ENCODE data around the gene POLR1H. TPM values are rescaled to one million over a fixed set of nuclear protein-coding genes. Genes with fewer than 3 reads are reported as not detected.

The POLR1H gene
- total and polyA plus RNA-seq, 7 experiments from 2014 or later, result 27.3 to 128 (median 45.1) TPM

DNA sequence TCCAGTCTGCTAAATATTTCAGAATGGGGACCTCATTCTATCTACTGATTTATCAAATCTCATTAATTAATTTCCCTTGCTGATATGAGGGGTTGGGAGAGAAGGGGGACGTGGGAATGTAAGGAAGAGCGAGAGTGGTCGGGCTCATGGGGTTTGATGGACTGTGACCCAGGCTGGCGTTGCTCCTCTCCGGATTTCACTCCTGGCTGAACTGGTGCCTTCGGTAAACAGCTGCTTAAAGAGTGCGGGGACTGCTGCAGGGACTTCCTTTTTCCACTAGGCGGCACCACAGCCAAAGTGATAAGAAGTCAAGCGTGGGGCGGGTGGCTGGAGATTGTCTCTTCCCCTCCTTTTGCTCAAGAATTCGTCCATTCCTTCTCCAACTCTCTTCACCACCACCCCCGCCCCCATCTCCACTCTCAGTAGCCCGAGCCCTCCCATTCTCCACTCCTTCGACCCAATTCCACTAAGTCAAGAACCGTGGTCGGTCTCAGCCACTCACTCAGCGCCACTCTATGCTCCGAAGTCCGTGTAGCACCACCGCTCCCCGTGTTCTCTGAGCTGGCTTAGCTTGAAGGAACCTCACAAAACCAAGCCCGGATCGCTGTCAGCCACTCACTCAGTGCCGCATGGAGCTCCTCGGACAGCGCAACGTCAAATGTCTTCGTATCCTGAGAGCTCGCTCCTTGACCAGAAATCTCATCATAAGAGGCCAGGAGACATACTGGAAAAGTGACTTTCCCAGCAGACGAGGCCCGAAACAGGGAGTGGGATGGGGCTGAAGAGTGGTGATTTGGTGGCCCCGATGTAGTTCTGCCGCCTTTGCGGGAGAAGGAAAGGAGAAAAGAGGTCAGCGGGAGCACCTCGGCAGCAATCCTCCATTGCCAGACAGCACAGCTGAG lies 42.2 kb downstream of the POLR1H start:
- H3K4me1 Mint-ChIP-seq, result peaks cover 36 to 51% (median 43%) of the 10 kb centered on the region in 7 donors
- peaks cover 0 to 1% (median 0%) of the 10 kb centered on the region in 11 donors for H3K9me3 Mint-ChIP-seq
- peak overlapping the region; percentile 48 to 92 (median 85) for H3K27ac Mint-ChIP-seq
- ChIA-PET CTCF (interaction anchor here (0.6 to 6.7 kb wide), 12 partner anchors 9 to 1537 kb away, joined by 3 to 170 read pairs (median 6); partner anchors contain the start of genes POLR1H and TRIM40), POLR2A (interaction anchor here (1.0 to 5.9 kb wide), 8 partner anchors 9 to 110 kb away, joined by 3 to 36 read pairs (median 6); partner anchors contain the start of genes POLR1H, PPP1R11 and TRIM26)
- Histone ChIP-seq H3K27ac (ENCODE audit: low read depth, low read length) (peak overlapping the region; percentile 49), H3K36me3 (ENCODE audit: control insufficient read depth in 2 of 3, insufficient read depth in 3 of 3, low read length in 3 of 3) (no peaks in the 10 kb centered on the region), H3K27me3 (ENCODE audit: control insufficient read depth in 2 of 2, insufficient read depth in 2 of 2, low read length in 2 of 2) (peaks cover 5 to 10% of the 10 kb centered on the region in 2 donors), H3K4me3 (ENCODE audit: low read length) (peak overlapping the region; percentile 68), H3K9me3 (ENCODE audit: control insufficient read depth in 2 of 3, low read length in 3 of 3) (no peaks in the 10 kb centered on the region), H3K4me1 (ENCODE audit: control insufficient read depth in 2 of 2, insufficient read depth in 2 of 2, low read length in 2 of 2) (peaks cover 24 to 30% of the 10 kb centered on the region in 2 donors)
- H3K27me3 Mint-ChIP-seq, result peaks cover 25 to 69% (median 34%) of the 10 kb centered on the region in 5 donors
- intact Hi-C loops (cut with micrococcal nuclease), result loop anchor here (1.0 to 5.0 kb wide), 12 partner anchors 28 to 294 kb away; partner anchors contain the start of genes TRIM26 (in 2 of the 2), POLR1H (in 1 of the 2), PPP1R11 (in 1 of the 2) and RPP21 (in 1 of the 2)
- ATAC-seq, result peak; percentile 92
- peak overlapping the region; percentile 86 to 95 (median 91) for H3K4me3 Mint-ChIP-seq
- H3K36me3 Mint-ChIP-seq, result no peaks in the 10 kb centered on the region
- DNase-seq, result peak; percentile 61 to 87 (median 83)

DNA sequence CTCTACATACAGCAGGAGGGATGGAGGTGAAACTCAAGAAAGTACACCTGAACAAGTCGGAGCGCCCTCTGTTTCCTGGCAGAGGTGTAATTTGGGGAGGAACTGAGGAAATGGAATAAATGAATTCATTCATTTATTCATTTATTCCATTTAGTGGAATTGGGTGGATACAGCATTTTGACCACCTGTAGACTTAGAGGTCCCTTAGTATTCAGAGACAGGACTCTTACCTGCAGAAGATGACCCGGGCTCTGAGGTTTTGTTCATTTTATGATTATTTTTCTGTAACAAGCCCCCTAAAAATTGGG lies 42.8 kb downstream of the POLR1H start:
- ChIA-PET POLR2A (interaction anchor here (1.0 to 5.9 kb wide), 8 partner anchors 9 to 109 kb away, joined by 3 to 36 read pairs (median 6); partner anchors contain the start of genes POLR1H, PPP1R11 and TRIM26), CTCF (interaction anchor here (0.7 to 6.7 kb wide), 9 partner anchors 10 to 64 kb away, joined by 3 to 170 read pairs (median 9); partner anchors contain the start of genes POLR1H and TRIM40)
- Histone ChIP-seq H3K27ac (ENCODE audit: low read depth, low read length) (peak overlapping the region; percentile 43), H3K4me3 (ENCODE audit: low read length) (peak overlapping the region; percentile 68), H3K4me1 (ENCODE audit: control insufficient read depth in 2 of 2, insufficient read depth in 2 of 2, low read length in 2 of 2) (peaks cover 24 to 25% of the 10 kb centered on the region in 2 donors), H3K27me3 (ENCODE audit: control insufficient read depth in 2 of 2, insufficient read depth in 2 of 2, low read length in 2 of 2) (peaks cover 5 to 10% of the 10 kb centered on the region in 2 donors), H3K9me3 (ENCODE audit: control insufficient read depth in 2 of 3, low read length in 3 of 3) (no peaks in the 10 kb centered on the region), H3K36me3 (ENCODE audit: control insufficient read depth in 2 of 3, insufficient read depth in 3 of 3, low read length in 3 of 3) (no peaks in the 10 kb centered on the region)
- Mint-ChIP-seq H3K9me3 (no peaks in the 10 kb centered on the region), H3K27ac (peak overlapping the region in 4 of 9 donors; percentile 47 to 92 (median 86)), H3K36me3 (no peaks in the 10 kb centered on the region), H3K4me3 (peak overlapping the region; percentile 86 to 95 (median 91)), H3K4me1 (peaks cover 30 to 45% (median 38%) of the 10 kb centered on the region in 7 donors), H3K27me3 (peaks cover 29 to 69% (median 39%) of the 10 kb centered on the region in 5 donors)
- no peak for ATAC-seq
- intact Hi-C loops (cut with micrococcal nuclease), result loop anchor here (1.0 to 5.0 kb wide), 10 partner anchors 27 to 293 kb away; partner anchors contain the start of genes POLR1H (in 1 of the 2), PPP1R11 (in 1 of the 2), TRIM26 (in 1 of the 2) and TRIM39 (in 1 of the 2)
- DNase-seq, result no peak

DNA sequence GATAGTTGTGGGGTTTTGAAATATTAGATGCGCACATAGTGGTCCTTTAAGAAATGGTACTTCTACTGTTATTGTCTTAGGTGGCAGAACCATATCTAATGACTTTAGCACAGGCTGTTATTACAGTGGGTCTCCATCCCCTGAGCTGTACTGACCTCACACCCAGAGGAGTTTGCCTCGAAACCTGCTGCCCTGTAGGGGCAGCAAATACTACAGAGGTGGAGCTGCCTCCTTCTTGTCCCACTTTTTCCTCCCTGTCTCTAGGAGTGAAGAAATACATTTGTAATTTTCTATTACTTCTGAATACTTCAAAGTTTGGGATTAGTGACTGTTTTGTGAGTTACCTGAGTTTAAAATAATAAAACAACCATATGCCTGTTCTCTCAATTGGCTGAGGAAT lies 43.6 kb downstream of the POLR1H start:
- Histone ChIP-seq H3K27me3 (ENCODE audit: control insufficient read depth in 2 of 2, insufficient read depth in 2 of 2, low read length in 2 of 2) (peaks cover 5 to 6% of the 10 kb centered on the region in 2 donors), H3K4me1 (ENCODE audit: control insufficient read depth in 2 of 2, insufficient read depth in 2 of 2, low read length in 2 of 2) (peaks cover 24 to 25% of the 10 kb centered on the region in 2 donors), H3K9me3 (ENCODE audit: control insufficient read depth in 2 of 3, low read length in 3 of 3) (no peaks in the 10 kb centered on the region), H3K4me3 (ENCODE audit: low read length) (no peak overlapping the region), H3K36me3 (ENCODE audit: control insufficient read depth in 2 of 3, insufficient read depth in 3 of 3, low read length in 3 of 3) (no peaks in the 10 kb centered on the region), H3K27ac (ENCODE audit: low read depth, low read length) (no peak overlapping the region)
- H3K4me1 Mint-ChIP-seq, result peaks cover 29 to 42% (median 34%) of the 10 kb centered on the region in 7 donors
- H3K27me3 Mint-ChIP-seq, result peaks cover 27 to 65% (median 36%) of the 10 kb centered on the region in 5 donors
- no peak overlapping the region for H3K27ac Mint-ChIP-seq
- DNase-seq (no peak), ATAC-seq (no peak)
- ChIA-PET CTCF (interaction anchor here (0.6 to 6.7 kb wide), 6 partner anchors 11 to 451 kb away, joined by 3 to 170 read pairs (median 8); partner anchors contain the start of gene TRIM40), POLR2A (interaction anchor here (1.6 to 5.9 kb wide), 3 partner anchors 26 to 44 kb away, joined by 5 to 36 read pairs (median 29); partner anchors contain the start of genes POLR1H and PPP1R11)
- peak overlapping the region in 3 of 10 donors; percentile 1 to 23 (median 11) for H3K4me3 Mint-ChIP-seq
- intact Hi-C loops (cut with micrococcal nuclease), result loop anchor here (5.0 kb wide), 2 partner anchors 108 to 223 kb away; partner anchors contain the start of genes TRIM26 (in 1 of the 2) and TRIM39 (in 1 of the 2)
- H3K36me3 Mint-ChIP-seq, result no peaks in the 10 kb centered on the region
- no peaks in the 10 kb centered on the region for H3K9me3 Mint-ChIP-seq

DNA sequence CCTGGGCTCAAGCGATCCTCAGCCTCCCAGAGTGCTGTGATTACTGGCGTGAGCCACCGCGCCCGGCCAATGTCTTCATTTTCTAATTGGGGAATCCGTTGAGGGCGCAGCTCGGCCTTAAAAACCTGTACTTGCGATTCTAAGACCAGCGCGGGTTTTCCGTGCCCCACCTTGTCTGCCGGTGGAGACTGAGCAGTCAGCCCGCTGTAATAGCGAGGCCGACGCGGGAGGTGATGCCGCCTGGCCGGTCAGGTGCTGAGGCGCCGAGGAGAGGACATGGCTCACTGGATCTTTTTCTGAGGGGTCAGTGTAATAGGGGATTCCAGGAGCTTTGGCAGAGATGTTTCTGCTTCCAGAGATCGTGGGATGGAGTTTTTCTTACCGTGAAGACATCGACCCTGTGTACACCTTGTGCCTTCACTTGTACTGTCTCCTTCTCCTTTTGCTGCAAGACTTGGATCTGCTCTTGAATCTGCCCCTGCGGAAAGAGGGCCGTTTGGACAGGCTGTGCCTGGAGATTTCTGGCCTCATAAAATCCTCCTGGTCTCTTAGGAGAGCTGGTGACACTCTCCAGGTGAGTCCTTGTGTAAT lies 50.3 kb downstream of the POLR1H start:
- H3K27me3 Mint-ChIP-seq, result peaks cover 49 to 79% (median 69%) of the 10 kb centered on the region in 5 donors
- no peaks in the 10 kb centered on the region for H3K9me3 Mint-ChIP-seq
- ATAC-seq (no peak), DNase-seq (no peak)
- ChIA-PET POLR2A (no interaction called here), CTCF (no interaction called here)
- Histone ChIP-seq H3K4me1 (ENCODE audit: control insufficient read depth in 2 of 2, insufficient read depth in 2 of 2, low read length in 2 of 2) (no peaks in the 10 kb centered on the region), H3K4me3 (ENCODE audit: low read length) (no peak overlapping the region), H3K27ac (ENCODE audit: low read depth, low read length) (no peak overlapping the region), H3K9me3 (ENCODE audit: control insufficient read depth in 2 of 3, low read length in 3 of 3) (no peaks in the 10 kb centered on the region), H3K27me3 (ENCODE audit: control insufficient read depth in 2 of 2, insufficient read depth in 2 of 2, low read length in 2 of 2) (peaks cover 0 to 5% of the 10 kb centered on the region in 2 donors), H3K36me3 (ENCODE audit: control insufficient read depth in 2 of 3, insufficient read depth in 3 of 3, low read length in 3 of 3) (no peaks in the 10 kb centered on the region)
- H3K27ac Mint-ChIP-seq, result no peak overlapping the region
- H3K36me3 Mint-ChIP-seq, result no peaks in the 10 kb centered on the region
- intact Hi-C loops (cut with micrococcal nuclease), result no loop called here
- H3K4me3 Mint-ChIP-seq, result no peak overlapping the region
- peaks cover 0 to 18% (median 0%) of the 10 kb centered on the region in 7 donors for H3K4me1 Mint-ChIP-seq

DNA sequence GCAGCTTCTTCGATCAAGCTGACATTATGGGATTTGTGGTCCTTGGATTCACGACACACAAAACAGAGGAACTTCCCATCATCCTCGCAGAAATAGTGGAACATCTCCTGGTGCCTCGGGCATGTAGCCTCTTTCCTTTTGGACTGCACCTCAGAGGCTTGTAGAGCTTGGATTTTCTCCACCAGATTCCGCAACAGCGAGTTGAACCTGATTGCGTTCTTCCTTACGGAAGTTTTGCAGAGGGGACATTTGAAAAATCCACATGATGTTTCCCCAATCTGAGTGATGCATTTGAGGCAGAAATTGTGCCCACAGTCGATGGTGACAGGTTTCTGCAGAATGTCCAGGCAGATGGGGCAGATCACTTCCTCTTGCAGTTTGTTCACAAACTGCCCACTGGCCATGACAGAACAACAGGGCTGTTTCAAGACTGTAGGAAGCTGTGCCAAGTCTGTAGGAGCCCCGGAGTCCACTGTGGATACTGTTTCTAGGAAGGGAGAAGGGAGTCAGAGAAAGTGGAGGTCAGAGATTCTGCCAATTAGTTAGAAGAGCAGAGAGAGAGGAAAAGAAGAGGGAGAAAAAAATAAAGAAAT lies 51.4 kb downstream of the POLR1H start:
- no peaks in the 10 kb centered on the region for H3K36me3 Mint-ChIP-seq
- ATAC-seq (no peak), DNase-seq (no peak)
- intact Hi-C loops (cut with micrococcal nuclease), result no loop called here
- Histone ChIP-seq H3K36me3 (ENCODE audit: control insufficient read depth in 2 of 3, insufficient read depth in 3 of 3, low read length in 3 of 3) (no peaks in the 10 kb centered on the region), H3K27me3 (ENCODE audit: control insufficient read depth in 2 of 2, insufficient read depth in 2 of 2, low read length in 2 of 2) (peaks cover 0 to 5% of the 10 kb centered on the region in 2 donors), H3K4me1 (ENCODE audit: control insufficient read depth in 2 of 2, insufficient read depth in 2 of 2, low read length in 2 of 2) (no peaks in the 10 kb centered on the region), H3K4me3 (ENCODE audit: low read length) (no peak overlapping the region), H3K9me3 (ENCODE audit: control insufficient read depth in 2 of 3, low read length in 3 of 3) (no peaks in the 10 kb centered on the region), H3K27ac (ENCODE audit: low read depth, low read length) (no peak overlapping the region)
- no peaks in the 10 kb centered on the region for H3K9me3 Mint-ChIP-seq
- H3K4me1 Mint-ChIP-seq, result peaks cover 0 to 17% (median 0%) of the 10 kb centered on the region in 7 donors
- ChIA-PET CTCF (interaction anchor here (1.0 kb wide), 1 partner anchor 19 kb away, joined by 3 read pairs; no protein-coding TSS in a partner anchor), POLR2A (no interaction called here)
- H3K4me3 Mint-ChIP-seq, result no peak overlapping the region
- peaks cover 47 to 77% (median 67%) of the 10 kb centered on the region in 5 donors for H3K27me3 Mint-ChIP-seq
- no peak overlapping the region for H3K27ac Mint-ChIP-seq
